Transverse colon (tissue), 4 donors: ENCODE data around the gene BRSK2. TPM values are rescaled to one million over a fixed set of nuclear protein-coding genes. Genes with fewer than 3 reads are reported as not detected.

Experiments
- DNase-seq: peaks from one replicate; pipeline ENCODE4 v3.0.0-alpha.2; 2019
- H3K27ac ChIP-seq, 4 donors: fragments of 200-600 bp; sonication (generic); 2 replicates each; pipeline ENCODE4 v1.5.1; 2016 to 2018; ENCODE audit warnings: inconsistent platforms in 4 of 4
- H3K27me3 ChIP-seq: fragments of 200-600 bp; sonication (generic); 2 replicates; pipeline ENCODE4 v1.5.1; 2017; ENCODE audit warnings: inconsistent platforms
- H3K36me3 ChIP-seq, 4 donors: fragments of 200-600 bp; sonication (generic); 2 replicates each; pipeline ENCODE4 v1.5.1; 2017 to 2019; ENCODE audit warnings: inconsistent platforms in 4 of 4
- H3K4me1 ChIP-seq, 4 donors: fragments of 200-600 bp; sonication (generic); 2 replicates each; pipeline ENCODE4 v1.5.1; 2017 to 2020; ENCODE audit warnings: inconsistent platforms in 4 of 4
- H3K4me3 ChIP-seq, 4 donors: fragments of 200-600 bp; sonication (generic); 1 replicate in 1 of 4; 2 replicates in 3 of 4; pipeline versions ENCODE4 v1.5.1 to v1.6.1; 2017 to 2019; ENCODE audit warnings: inconsistent platforms in 4 of 4
- H3K9me3 ChIP-seq, 2 donors: fragments of 200-600 bp; sonication (generic); 2 replicates each; pipeline ENCODE4 v1.5.1; 2017 to 2019; ENCODE audit warnings: inconsistent platforms in 2 of 2
- CTCF ChIP-seq, 5 experiments: fragments of 200-600 bp in 3 of 5; fragments of 450-650 bp in 2 of 5; sonication (generic) in 3 of 5; IDR thresholded peaks; 1 replicate in 2 of 5; 2 replicates in 3 of 5; pipeline ENCODE4 v1.5.1; 2016 to 2017; ENCODE audit warnings: antibody characterized with exemption in 5 of 5, inconsistent platforms in 3 of 5, mild to moderate bottlenecking in 2 of 5, moderate library complexity in 1 of 5
- EP300 ChIP-seq: sonication (generic); formaldehyde crosslinking; IDR thresholded peaks from one replicate; pipeline ENCODE4 v1.6.1; 2017; ENCODE audit warnings: antibody characterized with exemption, low read depth
- POLR2A ChIP-seq: fragments of 450-650 bp; IDR thresholded peaks from one replicate; pipeline ENCODE4 v1.6.1; 2016; ENCODE audit warnings: antibody characterized with exemption, mild to moderate bottlenecking, moderate library complexity
- POLR2AphosphoS5 ChIP-seq, 3 donors: sonication (generic); formaldehyde crosslinking; IDR thresholded peaks; one replicate each; pipeline ENCODE4 v1.6.1; 2016; ENCODE audit warnings: antibody characterized with exemption in 3 of 3
- WGBS, 2 donors: methylation state at CpG; one replicate each; pipeline ENCODE4 v1.1.5; 2018; ENCODE audit warnings: low coverage in 1 of 2; 5-methylcytosine and 5-hydroxymethylcytosine counted together
- in situ Hi-C, 4 donors: fragments of 200-750 bp; cut with MboI; loops; one replicate each; pipeline versions ENCODE4 v1.15.0 to v1.15.1; 2017; ENCODE audit warnings: low sequenced_read_pairs in 3 of 4, low pct_ligation_motif_present in 1 of 4, low pct_unique_long_range_greater_than_20kb in 1 of 4
- intact Hi-C: fragments of 100-400 bp; cut with DNase I; formaldehyde crosslinking; loops from one replicate; pipeline ENCODE4 v1.15.1; 2023; ENCODE audit warnings: low total_unique reads
- total RNA-seq, 4 donors: library from RNA; depleted of rRNA; stranded (reverse); fragments of >200 nt; gene quantifications; one replicate each; pipeline ENCODE4 v1.1.0, GENCODE V29; 2016

BRSK2 gene
- total RNA-seq, 4 donors from 2014 or later = 0.14 to 1.8 (median 0.95) TPM; not detected in 1

GRCh38 chr11:1342946-1343345 lies 46.8 kb upstream of the BRSK2 start:
- no peak for TF ChIP-seq POLR2AphosphoS5 (IDR thresholded peaks at IDR 0.05)
- Histone ChIP-seq H3K4me3 (no peak overlapping the region), H3K27ac (no peak overlapping the region), H3K27me3 (no peaks in the 10 kb centered on the region), H3K4me1 (no peaks in the 10 kb centered on the region), H3K9me3 (no peaks in the 10 kb centered on the region), H3K36me3 (no peaks in the 10 kb centered on the region)
- DNase-seq = no peak
- WGBS, 2 donors = 81 to 90% methylated on average over 4 to 8 of the region's 10 CpGs
- in situ Hi-C loops (no loop called here), intact Hi-C loops (no loop called here)

DNA sequence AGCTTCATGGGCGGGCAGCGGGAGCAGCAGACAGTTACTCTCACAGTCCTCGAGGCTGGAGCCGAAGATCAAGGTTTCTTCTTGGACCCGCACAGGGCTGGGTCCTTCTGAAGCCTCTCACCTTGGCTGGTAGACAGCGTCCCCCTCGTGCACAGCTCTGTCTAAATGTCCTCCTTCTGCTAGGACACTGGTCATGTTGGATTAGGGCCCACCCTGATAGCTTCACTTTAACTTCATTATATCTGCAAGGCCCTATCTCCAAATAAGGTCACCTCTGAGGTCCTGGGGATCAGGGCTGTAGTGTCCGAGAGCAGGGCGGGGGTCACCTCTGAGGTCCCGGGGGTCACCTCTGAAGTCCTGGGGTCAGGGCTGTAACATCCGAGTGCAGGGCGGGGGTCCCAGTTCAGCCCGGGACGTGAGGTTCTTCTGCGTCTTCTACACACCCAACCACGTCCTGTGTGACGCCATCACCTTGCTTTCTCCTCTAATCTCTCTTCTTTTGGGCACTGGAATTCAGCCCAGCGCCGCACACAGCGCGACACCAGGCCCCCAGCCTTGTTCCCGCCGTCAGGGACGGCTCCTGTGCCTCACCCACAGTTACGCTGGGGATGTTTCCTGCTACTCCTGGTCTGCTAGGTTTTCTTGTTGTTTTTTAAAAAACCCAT lies 46.2 kb upstream of the BRSK2 start:
- no peak for DNase-seq
- 71 to 73% methylated on average over 11 to 23 of the region's 25 CpGs for WGBS, 2 donors
- Histone ChIP-seq H3K36me3 (no peaks in the 10 kb centered on the region), H3K9me3 (no peaks in the 10 kb centered on the region), H3K4me1 (no peaks in the 10 kb centered on the region), H3K27ac (no peak overlapping the region), H3K27me3 (no peaks in the 10 kb centered on the region), H3K4me3 (no peak overlapping the region)
- TF ChIP-seq POLR2A (no peak), POLR2AphosphoS5 (IDR thresholded peaks at IDR 0.05) (no peak), CTCF (IDR thresholded peaks at IDR 0.05) (no peak), EP300 (no peak)
- in situ Hi-C loops (no loop called here), intact Hi-C loops (no loop called here)

- Histone ChIP-seq H3K36me3 (no peaks in the 10 kb centered on the region), H3K4me3 (no peak overlapping the region), H3K27ac (no peak overlapping the region), H3K4me1 (no peaks in the 10 kb centered on the region), H3K9me3 (no peaks in the 10 kb centered on the region), H3K27me3 (peaks cover 4% of the 10 kb centered on the region)
- intact Hi-C loops = no loop called here
- in situ Hi-C loops = no loop called here
- TF ChIP-seq EP300 = no peak
- TF ChIP-seq POLR2A = no peak
- no peak for TF ChIP-seq CTCF (IDR thresholded peaks at IDR 0.05)
- no peak for TF ChIP-seq POLR2AphosphoS5 (IDR thresholded peaks at IDR 0.05)
- WGBS, 2 donors = 69 to 72% methylated on average over 2 to 26 of the region's 26 CpGs
- DNase-seq = no peak
These were observed 45.6 kb upstream of the BRSK2 start for GRCh38 chr11:1344056-1344635.

- no peaks in the 10 kb centered on the region for H3K4me1 ChIP-seq
- intact Hi-C loops (no loop called here), in situ Hi-C loops (no loop called here)
- TF ChIP-seq POLR2A = no peak
- TF ChIP-seq EP300 = no peak
- TF ChIP-seq CTCF (IDR thresholded peaks at IDR 0.05) = no peak
- no peak overlapping the region for H3K27ac ChIP-seq
- no peaks in the 10 kb centered on the region for H3K9me3 ChIP-seq
- H3K4me3 ChIP-seq = no peak overlapping the region
- H3K27me3 ChIP-seq = peaks cover 17% of the 10 kb centered on the region
- no peak for DNase-seq
- H3K36me3 ChIP-seq = no peaks in the 10 kb centered on the region
- WGBS, 2 donors = 58 to 81% methylated on average over 11 to 28 of the region's 28 CpGs
These were observed 43.8 kb upstream of the BRSK2 start for GRCh38 chr11:1345737-1346513.
